Mesendoderm (in vitro differentiated cells): ENCODE results near the gene PLCB1.

Source experiments
- DNase-seq: peaks from one replicate; pipeline ENCODE4 v3.0.0; 2013
- H2AK5ac ChIP-seq: 2 replicates; pipeline ENCODE4 v1.6.1; 2013; ENCODE audit warnings: low read length, inconsistent platforms
- H2BK120ac ChIP-seq: 2 replicates; pipeline ENCODE4 v1.6.1; 2013; ENCODE audit warnings: low read depth, mild to moderate bottlenecking, low read length, moderate library complexity, mixed read lengths
- H2BK15ac ChIP-seq: replicated peaks from 2 replicates; pipeline ENCODE4 v1.6.1; 2013; ENCODE audit warnings: low read depth, mild to moderate bottlenecking, moderate library complexity
- H2BK5ac ChIP-seq: 2 replicates; pipeline ENCODE4 v1.6.1; 2013; ENCODE audit warnings: low read length, inconsistent platforms
- H3K18ac ChIP-seq: 2 replicates; pipeline ENCODE4 v1.6.1; 2013; ENCODE audit warnings: mild to moderate bottlenecking, low read length, mixed read lengths
- H3K23ac ChIP-seq: one replicate; pipeline ENCODE4 v1.6.1; 2013; ENCODE audit warnings: low read length
- H3K27ac ChIP-seq: 2 replicates; pipeline ENCODE4 v1.5.1; 2013; ENCODE audit warnings: low read depth, mild to moderate bottlenecking, inconsistent platforms, low read length, moderate library complexity
- H3K27me3 ChIP-seq: 2 replicates; pipeline ENCODE4 v1.6.1; 2013; ENCODE audit warnings: low read length, control low read depth, mild to moderate bottlenecking, inconsistent platforms; ENCODE audit not compliant: insufficient read depth, poor library complexity
- H3K36me3 ChIP-seq: 2 replicates; pipeline ENCODE4 v1.6.1; 2013; ENCODE audit warnings: low read length, inconsistent platforms; ENCODE audit not compliant: control insufficient read depth, insufficient read depth
- H3K4ac ChIP-seq: one replicate; pipeline ENCODE4 v1.6.1; 2013; ENCODE audit warnings: low read depth, mild to moderate bottlenecking, low read length, moderate library complexity
- H3K4me1 ChIP-seq: 2 replicates; pipeline ENCODE4 v1.6.1; 2013; ENCODE audit warnings: low read depth, low read length, inconsistent platforms; ENCODE audit not compliant: control insufficient read depth
- H3K4me2 ChIP-seq: 2 replicates; pipeline ENCODE4 v1.6.1; 2013; ENCODE audit warnings: low read length
- H3K4me3 ChIP-seq: 2 replicates; pipeline ENCODE4 v1.5.1; 2013; ENCODE audit warnings: mild to moderate bottlenecking, low read length
- H3K56ac ChIP-seq: one replicate; pipeline ENCODE4 v1.6.1; 2013; ENCODE audit warnings: low read length
- H3K79me1 ChIP-seq: 2 replicates; pipeline ENCODE4 v1.6.1; 2013; ENCODE audit warnings: low read length, inconsistent platforms
- H3K79me2 ChIP-seq: 2 replicates; pipeline ENCODE4 v1.6.1; 2013; ENCODE audit warnings: mild to moderate bottlenecking, low read length; ENCODE audit not compliant: control insufficient read depth, insufficient read depth
- H3K9ac ChIP-seq: 2 replicates; pipeline ENCODE4 v1.6.1; 2013; ENCODE audit warnings: low read length, inconsistent platforms
- H4K5ac ChIP-seq: one replicate; pipeline ENCODE4 v1.6.1; 2013; ENCODE audit warnings: low read length
- H4K8ac ChIP-seq: one replicate; pipeline ENCODE4 v1.6.1; 2013; ENCODE audit warnings: low read depth, mild to moderate bottlenecking, control low read depth, low read length, moderate library complexity
- WGBS: extraction: QIAGEN DNeasy Blood & Tissue Kit; methylation state at CpG from one replicate; pipeline ENCODE4 v1.1.7; 2013; ENCODE audit warnings: low lambda C conversion rate, missing lambda C conversion rate; ENCODE audit not compliant: insufficient coverage; ENCODE audit errors: extremely low coverage; 5-methylcytosine and 5-hydroxymethylcytosine counted together

The PLCB1 gene

GRCh38 chr20:8303651-8304050 lies 171.6 kb downstream of the PLCB1 start:
- Histone ChIP-seq H2BK15ac (no peak overlapping the region), H2AK5ac (no peak overlapping the region), H3K27me3 (no peaks in the 10 kb centered on the region), H4K5ac (no peak overlapping the region), H3K9ac (no peak overlapping the region), H4K8ac (no peak overlapping the region), H3K4me2 (no peak overlapping the region), H3K4me1 (no peaks in the 10 kb centered on the region), H3K79me2 (no peaks in the 10 kb centered on the region), H3K56ac (no peak overlapping the region), H2BK5ac (no peak overlapping the region), H3K36me3 (no peaks in the 10 kb centered on the region), H3K18ac (no peak overlapping the region), H3K27ac (no peak overlapping the region), H3K79me1 (no peaks in the 10 kb centered on the region), H3K23ac (no peak overlapping the region), H3K4me3 (no peak overlapping the region), H2BK120ac (no peak overlapping the region), H3K4ac (no peak overlapping the region)
- no CpG with 5 or more reads among the region's 3 CpGs for WGBS
- DNase-seq: no peak

- Histone ChIP-seq H3K79me1 (no peaks in the 10 kb centered on the region), H3K9ac (no peak overlapping the region), H3K4me3 (no peak overlapping the region), H3K27me3 (no peaks in the 10 kb centered on the region), H4K8ac (no peak overlapping the region), H3K27ac (no peak overlapping the region), H2AK5ac (no peak overlapping the region), H3K18ac (no peak overlapping the region), H3K36me3 (no peaks in the 10 kb centered on the region), H3K4me1 (no peaks in the 10 kb centered on the region), H2BK5ac (no peak overlapping the region), H3K79me2 (no peaks in the 10 kb centered on the region), H2BK120ac (no peak overlapping the region), H4K5ac (no peak overlapping the region), H3K23ac (no peak overlapping the region), H3K4me2 (no peak overlapping the region), H2BK15ac (no peak overlapping the region), H3K4ac (no peak overlapping the region), H3K56ac (no peak overlapping the region)
- no CpG with 5 or more reads among the region's 1 CpG for WGBS
- no peak for DNase-seq
Observed at GRCh38 chr20:8304124-8304816, 172.2 kb downstream of the PLCB1 start.

GRCh38 chr20:8305449-8305978 lies 173.4 kb downstream of the PLCB1 start:
- no peaks in the 10 kb centered on the region for H3K79me2 ChIP-seq
- H3K4me3 ChIP-seq: no peak overlapping the region
- no peak overlapping the region for H2BK5ac ChIP-seq
- H2AK5ac ChIP-seq: no peak overlapping the region
- WGBS: no CpG with 5 or more reads among the region's 11 CpGs
- peak overlapping the region; percentile 29 for H3K18ac ChIP-seq
- H4K5ac ChIP-seq: no peak overlapping the region
- no peak overlapping the region for H3K4me2 ChIP-seq
- peaks cover 4% of the 10 kb centered on the region for H3K4me1 ChIP-seq
- no peaks in the 10 kb centered on the region for H3K79me1 ChIP-seq
- no peak overlapping the region for H2BK15ac ChIP-seq
- H3K27ac ChIP-seq: no peak overlapping the region
- peak; percentile 84 for DNase-seq
- H3K9ac ChIP-seq: no peak overlapping the region
- H3K4ac ChIP-seq: no peak overlapping the region
- H2BK120ac ChIP-seq: no peak overlapping the region
- no peak overlapping the region for H3K23ac ChIP-seq
- H3K27me3 ChIP-seq: no peaks in the 10 kb centered on the region
- H3K36me3 ChIP-seq: no peaks in the 10 kb centered on the region
- H3K56ac ChIP-seq: no peak overlapping the region
- H4K8ac ChIP-seq: no peak overlapping the region

GRCh38 chr20:8306937-8307336 lies 174.9 kb downstream of the PLCB1 start:
- H2BK5ac ChIP-seq: no peak overlapping the region
- H3K79me1 ChIP-seq: no peaks in the 10 kb centered on the region
- H4K5ac ChIP-seq: no peak overlapping the region
- no peak overlapping the region for H3K56ac ChIP-seq
- no peak overlapping the region for H2BK120ac ChIP-seq
- no peak overlapping the region for H3K4me3 ChIP-seq
- H3K4me2 ChIP-seq: no peak overlapping the region
- H3K4ac ChIP-seq: no peak overlapping the region
- H3K23ac ChIP-seq: no peak overlapping the region
- H3K18ac ChIP-seq: no peak overlapping the region
- peak; percentile 10 for DNase-seq
- no peak overlapping the region for H3K9ac ChIP-seq
- no peak overlapping the region for H2BK15ac ChIP-seq
- H3K4me1 ChIP-seq: peaks cover 4% of the 10 kb centered on the region
- no peak overlapping the region for H3K27ac ChIP-seq
- H2AK5ac ChIP-seq: no peak overlapping the region
- no peaks in the 10 kb centered on the region for H3K27me3 ChIP-seq
- WGBS: no CpG with 5 or more reads among the region's 3 CpGs
- no peak overlapping the region for H4K8ac ChIP-seq
- H3K36me3 ChIP-seq: no peaks in the 10 kb centered on the region
- no peaks in the 10 kb centered on the region for H3K79me2 ChIP-seq

GRCh38 chr20:8309634-8310033 lies 177.6 kb downstream of the PLCB1 start:
- WGBS: no CpG with 5 or more reads among the region's 5 CpGs
- Histone ChIP-seq H3K79me1 (no peaks in the 10 kb centered on the region), H3K23ac (no peak overlapping the region), H2BK5ac (no peak overlapping the region), H3K4me2 (no peak overlapping the region), H3K36me3 (no peaks in the 10 kb centered on the region), H3K9ac (no peak overlapping the region), H4K5ac (no peak overlapping the region), H3K4me3 (no peak overlapping the region), H3K79me2 (no peaks in the 10 kb centered on the region), H2BK15ac (no peak overlapping the region), H2AK5ac (no peak overlapping the region), H3K4me1 (peaks cover 4% of the 10 kb centered on the region), H2BK120ac (no peak overlapping the region), H3K4ac (no peak overlapping the region), H3K27me3 (no peaks in the 10 kb centered on the region), H4K8ac (no peak overlapping the region), H3K56ac (no peak overlapping the region), H3K18ac (no peak overlapping the region), H3K27ac (no peak overlapping the region)
- DNase-seq: peak; percentile 89

GRCh38 chr20:8310618-8311017 lies 178.6 kb downstream of the PLCB1 start:
- peak; percentile 49 for DNase-seq
- Histone ChIP-seq H2BK5ac (no peak overlapping the region), H3K56ac (no peak overlapping the region), H3K27me3 (no peaks in the 10 kb centered on the region), H3K4me3 (no peak overlapping the region), H4K5ac (no peak overlapping the region), H3K9ac (no peak overlapping the region), H2AK5ac (no peak overlapping the region), H3K4ac (no peak overlapping the region), H3K27ac (no peak overlapping the region), H3K4me1 (peaks cover 4% of the 10 kb centered on the region), H3K36me3 (no peaks in the 10 kb centered on the region), H3K79me2 (no peaks in the 10 kb centered on the region), H3K4me2 (no peak overlapping the region), H3K79me1 (no peaks in the 10 kb centered on the region), H4K8ac (no peak overlapping the region), H3K18ac (no peak overlapping the region), H2BK15ac (no peak overlapping the region), H3K23ac (no peak overlapping the region), H2BK120ac (no peak overlapping the region)
- no CpG with 5 or more reads among the region's 4 CpGs for WGBS
